Fibroblast of skin of right biceps (primary cell): ENCODE results near the gene URM1.

Source experiments
- DNase-seq: peaks from one replicate; pipeline ENCODE4 v3.0.0-alpha.2; 2013

URM1 gene

GRCh38 chr9:128349772-128350171 is 21.4 kb upstream of the URM1 start:
- no peak for DNase-seq

- DNase-seq, result no peak
Observed at GRCh38 chr9:128355451-128355850, 15.7 kb upstream of the URM1 start.

GRCh38 chr9:128358090-128358489 is 13.1 kb upstream of the URM1 start:
- no peak for DNase-seq

DNA sequence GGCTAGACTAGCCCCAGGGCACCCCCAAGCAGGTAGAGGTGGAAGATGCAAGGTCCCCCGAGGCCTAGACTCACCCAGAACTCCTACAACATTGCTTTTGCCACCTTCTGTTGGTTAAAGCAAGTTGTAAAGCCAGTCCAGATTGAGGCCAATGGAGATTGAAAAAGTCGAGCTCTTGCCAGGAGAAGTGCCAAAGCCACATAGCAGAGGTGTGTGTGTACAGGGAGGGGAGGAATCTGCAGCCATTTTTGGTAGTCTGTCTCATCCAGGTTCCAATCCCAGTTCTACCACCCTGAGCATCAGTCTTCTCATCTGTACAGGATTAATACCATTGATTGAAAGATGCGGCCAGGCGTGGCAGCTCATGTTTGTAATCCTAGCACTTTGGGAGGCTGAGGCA is 12.3 kb upstream of the URM1 start:
- no peak for DNase-seq

- DNase-seq, result no peak
Observed at GRCh38 chr9:128360826-128361225, 10.3 kb upstream of the URM1 start.

GRCh38 chr9:128361296-128361985 is 9.7 kb upstream of the URM1 start:
- no peak for DNase-seq

DNA sequence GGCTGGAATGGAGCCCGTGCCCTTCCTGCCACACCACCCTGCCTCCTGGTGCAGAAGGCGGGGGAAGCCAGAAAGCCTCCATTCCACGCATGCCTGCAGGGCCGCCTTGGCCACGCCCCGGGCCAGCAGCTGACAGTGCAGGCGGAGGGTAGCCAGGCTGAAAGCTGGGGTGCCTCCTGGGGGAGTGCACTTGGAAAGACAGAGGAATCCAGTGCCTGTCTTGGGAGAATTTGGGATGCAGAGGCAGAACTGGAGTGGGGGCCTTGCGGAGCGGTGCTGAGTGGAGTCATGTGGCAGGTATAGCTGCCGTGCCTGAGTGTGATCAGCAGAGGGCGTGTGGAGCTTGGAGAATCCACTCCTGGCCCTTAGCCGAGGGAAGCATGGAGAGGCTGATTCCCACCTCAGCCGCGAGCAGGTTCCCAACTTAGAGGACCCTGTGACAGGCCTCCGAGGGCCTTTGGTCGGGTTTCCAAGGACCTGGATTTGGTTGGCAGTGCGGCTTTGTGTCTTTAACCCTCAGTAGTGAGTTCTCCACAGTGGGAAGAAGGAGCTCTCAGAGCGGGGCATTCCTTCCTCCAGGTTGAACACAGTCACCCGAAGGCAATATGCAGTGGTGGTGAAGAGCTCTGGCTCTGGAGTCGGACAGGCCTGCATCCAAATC is 9.1 kb upstream of the URM1 start:
- peak; percentile 81 for DNase-seq

- DNase-seq, result no peak
Observed at GRCh38 chr9:128362774-128363173, 8.4 kb upstream of the URM1 start.

- no peak for DNase-seq
Observed at GRCh38 chr9:128365525-128365924, 5.6 kb upstream of the URM1 start.

- no peak for DNase-seq
Observed at GRCh38 chr9:128369024-128369706, 2.0 kb upstream of the URM1 start.

DNA sequence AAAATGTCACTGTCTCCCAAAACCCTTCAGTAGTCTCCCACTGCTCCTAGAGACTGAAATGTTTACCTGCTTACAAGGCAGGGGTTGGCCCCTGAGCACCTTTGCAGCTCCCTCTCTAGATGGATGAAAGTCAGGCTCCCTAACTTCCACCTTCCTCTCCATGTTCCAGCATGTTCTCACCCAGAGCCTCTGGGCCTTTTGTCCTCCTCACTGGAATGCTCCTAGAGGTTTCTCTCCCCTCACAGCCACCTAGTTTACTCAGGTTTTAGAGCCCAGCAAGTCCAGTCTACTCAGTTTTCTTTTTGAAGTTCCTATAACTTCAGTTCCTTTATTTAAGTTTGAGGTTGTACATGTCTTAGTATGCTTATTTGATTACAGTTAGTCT is 815 bp upstream of the URM1 start:
- DNase-seq, result no peak

DNA sequence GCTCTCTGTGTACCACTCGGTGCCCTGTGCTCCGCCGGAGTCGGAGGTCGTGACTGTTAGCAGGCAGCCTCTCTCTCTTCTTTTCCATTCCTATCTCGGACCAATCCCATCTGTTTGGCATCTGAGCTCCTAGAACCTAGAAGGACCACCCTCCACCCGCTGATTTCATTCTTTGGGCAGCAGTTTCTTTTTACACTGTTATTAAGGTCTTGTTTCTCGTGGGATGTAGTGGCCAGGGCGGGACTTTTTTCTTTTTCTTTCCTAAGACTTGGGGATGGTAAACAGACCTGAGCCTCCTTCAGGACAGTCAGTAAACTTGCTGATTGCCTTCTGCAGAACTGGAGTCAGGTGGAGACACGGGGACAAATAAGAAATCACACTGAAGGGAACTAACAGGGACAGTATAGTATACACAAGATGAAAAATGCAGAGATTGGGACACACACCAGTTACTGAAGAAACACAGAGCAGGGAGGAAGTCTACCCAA is 500 bp downstream of the URM1 start:
- no peak for DNase-seq

GRCh38 chr9:128372188-128372641 is 1.0 kb downstream of the URM1 start:
- DNase-seq, result no peak

- no peak for DNase-seq
Observed at GRCh38 chr9:128372784-128373183, 1.6 kb downstream of the URM1 start.

GRCh38 chr9:128374221-128374675 is 3.1 kb downstream of the URM1 start:
- no peak for DNase-seq

- no peak for DNase-seq
Observed at GRCh38 chr9:128375865-128376264, 4.7 kb downstream of the URM1 start.

GRCh38 chr9:128382261-128382660 is 11.1 kb downstream of the URM1 start:
- DNase-seq, result no peak

DNA sequence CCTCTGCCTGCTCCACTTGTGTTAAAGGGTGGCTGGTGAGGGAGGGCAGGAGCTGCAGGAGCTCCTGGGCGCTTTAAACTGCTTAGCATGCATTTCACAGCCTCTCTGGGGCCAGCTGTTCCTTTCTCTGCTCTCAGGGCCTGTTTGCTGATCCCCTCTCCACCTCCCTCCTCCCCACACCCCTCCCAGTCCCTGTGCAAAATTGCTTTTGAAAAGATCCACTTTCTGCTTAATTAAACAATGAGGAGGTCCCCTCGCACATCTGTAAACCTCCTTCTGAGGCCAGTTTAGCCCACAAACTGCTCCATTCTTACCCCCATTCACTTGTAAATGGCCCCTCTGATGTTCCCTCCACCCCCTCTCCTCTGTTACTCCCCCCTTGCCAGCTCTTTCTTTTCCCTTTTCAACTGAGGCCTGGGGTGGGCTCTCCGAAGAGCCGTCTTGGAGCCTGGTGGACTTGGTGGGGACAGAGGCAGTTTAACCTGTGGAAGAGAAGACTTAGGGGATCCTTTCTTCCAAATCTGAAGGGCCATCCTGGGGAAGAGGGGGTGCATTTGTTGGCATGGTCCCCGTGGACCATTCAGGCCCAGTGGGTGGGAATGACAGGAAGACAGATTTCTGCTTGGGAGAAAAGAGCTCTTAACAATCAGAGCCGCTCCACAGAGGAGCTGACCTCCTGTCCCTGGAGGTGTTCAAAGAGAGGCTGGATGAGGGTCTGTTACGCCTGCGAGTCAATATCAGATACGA is 12.0 kb downstream of the URM1 start:
- no peak for DNase-seq

- DNase-seq, result no peak
Observed at GRCh38 chr9:128383791-128384190, 12.6 kb downstream of the URM1 start.

GRCh38 chr9:128384801-128385495 is 13.8 kb downstream of the URM1 start:
- DNase-seq, result no peak

DNA sequence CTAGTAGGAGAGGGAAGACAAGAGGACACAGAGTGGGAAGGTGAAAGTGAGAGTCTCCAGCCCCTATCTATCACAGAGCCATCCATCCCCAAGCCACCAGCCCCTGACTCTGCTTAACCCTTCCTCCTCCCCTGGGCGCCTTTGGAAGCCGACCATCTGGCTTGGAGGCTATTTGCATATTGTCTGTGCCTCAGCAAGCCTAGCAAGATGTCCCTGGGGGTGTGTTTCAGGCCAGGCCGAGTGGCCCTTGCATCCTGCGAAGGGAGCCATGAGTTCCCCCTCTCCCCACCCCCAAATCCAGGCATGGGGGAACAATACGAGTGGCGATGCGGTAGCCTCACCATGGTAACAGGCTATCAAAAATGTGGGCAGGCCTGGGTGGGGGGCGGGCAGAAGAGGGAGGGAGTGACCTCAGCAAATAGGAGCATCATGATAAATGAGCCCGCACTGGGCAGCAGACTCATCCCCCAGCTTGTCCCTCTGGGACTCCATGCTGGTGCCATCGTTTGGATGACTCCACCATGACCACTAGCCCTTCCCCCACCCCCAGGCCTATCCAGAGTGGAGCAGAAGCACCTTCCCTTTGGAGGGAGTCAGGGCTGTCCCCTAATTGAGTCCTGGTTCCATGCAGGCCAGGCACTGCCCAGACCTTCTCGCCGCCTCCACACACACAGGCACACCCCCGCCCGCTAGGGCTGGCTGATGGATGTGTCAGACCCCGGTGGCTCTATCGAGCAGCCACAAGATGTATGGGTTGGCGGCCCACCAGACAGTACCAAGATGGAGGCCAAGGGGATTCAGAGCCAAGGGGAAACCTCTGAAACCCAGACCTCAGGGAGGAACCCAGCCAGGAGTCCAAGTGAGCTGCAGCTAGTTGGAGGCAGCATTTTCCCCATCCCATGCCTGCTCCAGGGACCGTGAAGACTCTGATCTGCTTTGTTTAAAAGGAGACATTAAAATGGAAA is 14.6 kb downstream of the URM1 start:
- DNase-seq, result no peak
